Activated CD8-positive, alpha-beta memory T cell treated with anti-CD3 and anti-CD28 coated beads for 48 hours (primary cell): ENCODE measurements around the gene TMC7.

Experiments
- DNase-seq, 3 experiments: peaks; one replicate each; pipeline ENCODE4 v3.0.0-alpha.2; 2020; ENCODE audit warnings: low read depth in 2 of 3, low spot score in 2 of 3

TMC7 gene

DNA sequence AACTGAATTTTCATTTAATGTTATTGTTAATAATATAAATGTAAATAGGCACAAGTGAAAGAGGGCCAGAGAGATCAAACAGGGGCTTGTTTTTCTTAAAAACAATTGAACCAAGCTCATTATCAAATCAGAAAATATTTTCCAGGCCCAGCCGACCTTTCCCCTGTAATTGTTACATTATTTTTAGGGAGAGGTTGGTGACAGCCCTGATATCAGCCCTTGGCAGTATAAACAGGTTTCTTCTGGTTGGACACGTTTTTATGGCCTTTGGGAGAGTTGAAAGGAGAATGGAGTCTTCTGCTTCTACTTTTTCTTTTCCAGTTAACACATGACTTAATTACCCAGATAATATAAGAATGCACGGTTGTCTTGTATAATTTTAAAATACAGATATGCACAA is 43.7 kb downstream of the TMC7 start:
- DNase-seq = no peak

GRCh38 chr16:19029980-19030379 is 46.2 kb downstream of the TMC7 start:
- no peak for DNase-seq

DNA sequence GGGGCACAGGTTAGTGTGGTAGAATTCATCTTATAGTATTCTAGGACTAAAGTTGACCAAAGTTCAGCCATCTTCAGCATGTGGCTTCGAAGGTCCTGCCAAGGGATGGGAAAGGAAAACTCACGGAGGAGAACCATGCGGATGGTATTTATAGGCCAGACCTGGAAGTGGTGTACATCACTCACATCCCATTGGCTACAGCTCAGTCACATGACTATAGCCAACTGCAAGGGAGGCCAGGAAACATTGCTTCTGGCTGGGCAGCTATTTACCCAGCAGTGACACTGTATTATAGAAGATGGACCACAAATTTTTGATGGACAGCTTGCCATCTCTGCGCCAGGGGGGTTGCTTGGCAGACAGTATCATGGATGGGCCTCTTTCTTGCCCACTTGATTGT is 48.0 kb downstream of the TMC7 start:
- DNase-seq = no peak

DNA sequence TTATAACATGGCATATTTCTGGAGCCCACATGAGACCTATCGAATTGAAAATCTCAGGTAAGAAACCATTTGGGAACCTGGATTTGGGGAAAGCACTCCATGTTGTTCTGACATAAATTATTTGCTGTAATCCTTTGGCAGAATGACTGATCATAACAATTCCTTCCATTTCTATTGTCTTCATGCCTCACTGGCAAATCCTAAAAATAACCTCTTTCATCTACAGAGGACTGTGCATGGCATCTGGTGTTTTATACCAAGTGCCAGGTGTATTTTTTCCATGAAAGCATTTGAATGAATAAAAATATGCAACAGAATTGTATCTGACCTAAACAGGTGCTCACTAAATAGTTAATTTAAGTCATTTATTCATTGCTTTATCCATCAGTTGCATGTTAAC is 50.0 kb downstream of the TMC7 start:
- DNase-seq = no peak

DNA sequence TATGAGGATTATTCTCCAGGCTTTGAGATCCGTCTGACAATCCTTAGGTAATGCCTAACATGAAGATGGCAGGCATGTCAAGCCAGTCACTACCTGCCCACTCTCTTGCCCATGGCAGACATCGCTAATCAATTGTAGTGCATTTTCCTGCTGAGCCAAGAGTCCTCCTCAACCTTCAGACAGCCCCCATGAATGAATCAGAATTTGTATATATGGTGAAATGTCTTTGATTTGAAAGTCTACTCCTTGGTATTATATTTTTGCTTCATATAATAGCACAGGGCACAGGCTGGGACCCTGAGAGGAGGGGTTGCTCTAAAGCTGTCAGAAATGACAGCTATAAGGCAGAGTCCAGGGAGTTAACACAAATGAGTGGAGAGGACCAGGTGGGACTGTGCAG is 56.7 kb downstream of the TMC7 start:
- DNase-seq = no peak

DNA sequence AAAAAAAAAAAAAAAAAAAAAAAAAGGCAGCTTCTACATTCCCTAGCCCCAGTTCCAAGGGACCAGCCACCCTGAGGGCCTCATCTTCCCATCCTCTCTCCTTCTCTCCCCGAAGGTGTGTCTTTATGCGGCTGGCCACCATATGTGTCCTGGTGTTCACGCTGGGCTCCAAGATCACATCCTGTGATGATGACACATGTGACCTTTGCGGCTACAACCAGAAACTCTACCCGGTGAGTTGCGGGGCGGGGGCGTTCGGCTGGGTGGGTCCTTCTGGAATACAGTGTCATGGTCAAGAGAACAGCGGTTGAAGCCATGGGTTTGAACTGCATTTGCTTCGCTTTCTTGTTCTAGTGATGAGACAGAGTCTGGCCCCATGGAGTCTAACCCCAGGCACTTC is 61.0 kb downstream of the TMC7 start:
- DNase-seq = no peak

DNA sequence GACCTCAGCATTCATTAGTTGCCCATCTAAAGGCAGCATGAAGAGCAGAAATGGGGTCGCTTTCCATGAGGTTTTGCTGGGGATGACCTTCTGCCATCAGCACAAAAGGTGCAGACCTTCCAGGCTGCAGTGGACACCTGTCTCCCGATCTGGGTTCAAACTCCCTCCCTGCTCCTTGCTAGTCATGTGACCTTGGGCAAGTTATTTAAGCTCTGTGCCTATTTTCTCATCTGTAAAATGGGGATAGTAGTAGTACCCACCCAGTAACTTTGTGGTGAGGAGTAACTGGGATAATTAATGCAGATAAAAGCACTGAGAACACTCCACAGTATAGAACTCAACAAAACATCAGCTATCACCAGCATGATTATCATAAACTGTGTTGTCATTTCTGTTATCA is 62.3 kb downstream of the TMC7 start:
- DNase-seq = no peak

- no peak for DNase-seq
Measured at GRCh38 chr16:19062706-19063105, 79.0 kb downstream of the TMC7 start.

DNA sequence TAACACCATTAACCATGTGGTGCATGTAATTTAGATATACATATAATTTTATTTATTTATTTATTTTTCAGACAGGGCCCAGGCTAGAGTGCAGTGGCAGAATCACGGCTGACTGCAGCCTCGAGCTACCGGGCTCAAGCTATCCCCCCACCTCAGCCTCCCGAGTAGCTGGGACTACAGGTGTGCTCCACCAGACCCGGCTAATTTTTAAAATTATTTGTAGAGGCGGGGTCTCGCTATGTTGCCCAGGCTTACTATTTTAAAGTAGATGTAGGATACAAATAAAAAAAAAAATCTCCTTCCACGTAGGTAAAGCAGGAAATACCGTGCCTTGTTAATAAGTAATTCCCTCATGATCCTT is 83.2 kb downstream of the TMC7 start:
- DNase-seq = no peak

DNA sequence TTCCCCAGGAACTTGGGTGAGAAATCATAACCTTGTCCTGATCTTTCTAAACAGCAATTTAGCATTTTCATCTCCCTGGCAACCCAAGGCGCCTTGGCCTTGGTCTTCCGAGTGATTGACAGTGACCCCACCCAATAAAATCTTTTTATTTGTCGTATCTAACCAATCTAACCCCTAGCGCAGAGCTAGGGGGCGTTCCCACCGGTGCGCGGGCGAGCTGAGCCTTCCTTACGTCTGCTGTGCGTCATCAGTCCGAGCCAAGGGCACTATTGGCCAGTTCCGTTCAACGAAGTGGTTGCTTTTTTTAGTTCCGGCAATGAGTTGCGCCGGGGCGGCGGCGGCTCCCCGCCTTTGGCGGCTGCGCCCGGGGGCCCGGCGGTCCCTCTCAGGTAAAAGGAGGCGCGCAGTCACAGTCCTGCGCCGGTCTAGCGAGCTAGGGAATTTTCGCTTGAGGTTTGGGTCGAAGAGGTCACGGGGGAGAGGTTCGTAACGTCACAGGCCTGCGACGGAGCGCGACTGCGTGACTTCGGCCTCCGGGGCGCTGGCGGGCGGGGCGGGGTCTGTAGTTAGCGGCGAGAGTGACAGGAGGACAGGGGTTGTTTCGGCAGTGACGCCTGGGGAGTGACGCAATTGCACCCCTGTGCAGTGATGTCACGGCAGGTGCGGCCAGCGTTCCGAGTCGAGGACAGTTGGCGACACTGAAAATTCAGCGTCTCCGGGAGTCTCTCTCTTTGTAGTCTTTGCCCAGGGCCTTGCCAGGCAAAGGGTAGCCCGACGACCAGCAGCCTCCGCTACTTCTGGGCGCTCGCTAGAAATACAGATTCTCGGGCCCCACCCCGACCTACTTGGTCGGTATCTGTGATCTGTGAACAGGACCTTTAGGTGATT is 83.9 kb downstream of the TMC7 start, which contains the start of gene COQ7:
Gene COQ7, plus strand, starts transcription at position 266 of the 888 bp plus-strand sequence. Its CDS starts 51 bp downstream, at position 317.
- DNase-seq = peak; percentile 94 to 96 (median 94)

GRCh38 chr16:19068237-19068815 is 84.6 kb downstream of the TMC7 start:
- no peak for DNase-seq

- peak in 1 of 3 experiments; percentile 23 for DNase-seq
Measured at GRCh38 chr16:19071811-19072777, 88.4 kb downstream of the TMC7 start.

DNA sequence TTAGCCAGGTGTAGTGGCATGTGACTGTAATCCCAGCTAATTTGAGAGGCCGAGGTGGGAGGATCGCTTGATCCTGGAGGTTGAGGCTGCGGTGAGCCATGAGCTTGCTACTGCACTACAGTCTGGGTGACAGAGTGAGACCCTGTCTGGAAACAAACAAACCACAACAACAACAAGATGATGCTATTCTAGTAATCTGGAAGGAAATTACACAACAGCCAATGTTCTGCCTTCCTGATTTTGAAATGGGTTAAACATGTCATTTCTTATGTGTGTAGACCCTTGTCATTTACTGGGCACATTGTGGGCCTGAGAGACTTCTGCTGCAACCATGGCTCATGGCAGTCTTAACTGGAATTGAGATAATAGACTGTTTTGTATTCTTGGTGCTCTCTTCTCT is 89.6 kb downstream of the TMC7 start:
- DNase-seq = no peak

GRCh38 chr16:19073863-19074262 is 90.1 kb downstream of the TMC7 start:
- DNase-seq = no peak

DNA sequence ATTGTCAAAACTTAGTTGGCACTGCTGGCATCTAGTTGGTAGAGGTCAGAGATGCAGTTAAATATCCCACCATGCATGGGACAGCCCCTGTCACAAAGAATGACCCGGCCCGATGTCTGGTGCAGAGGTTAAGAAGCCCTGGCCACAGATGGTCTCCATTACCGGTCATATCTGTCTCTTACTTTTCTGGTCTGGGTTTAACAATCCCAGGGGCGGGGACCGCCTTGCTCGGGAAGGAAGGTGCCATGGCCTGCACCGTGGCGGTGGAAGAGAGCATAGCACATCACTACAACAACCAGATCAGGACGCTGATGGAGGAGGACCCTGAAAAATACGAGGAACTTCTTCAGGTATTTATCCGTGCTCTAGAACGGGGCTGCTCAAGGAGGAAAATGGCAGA is 91.8 kb downstream of the TMC7 start:
- DNase-seq = no peak

DNA sequence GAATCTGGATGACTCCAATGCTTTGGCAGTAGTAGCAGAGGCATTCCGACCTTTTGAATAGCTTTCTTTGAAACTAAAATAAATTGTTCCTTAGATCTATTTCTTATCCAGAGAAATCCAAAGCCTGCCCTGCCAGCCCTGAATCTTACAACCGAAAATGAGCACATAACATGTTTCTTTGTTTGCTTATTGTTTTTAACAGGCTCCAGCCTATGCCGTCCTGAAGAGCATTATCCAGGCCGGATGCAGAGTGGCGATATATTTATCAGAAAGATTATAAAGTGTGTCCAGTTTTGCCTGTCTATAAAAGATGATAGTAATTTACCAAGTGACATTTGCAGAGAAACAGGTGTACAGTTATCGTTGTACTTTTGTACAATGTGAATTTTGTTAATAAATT is 94.1 kb downstream of the TMC7 start:
- no peak for DNase-seq

DNA sequence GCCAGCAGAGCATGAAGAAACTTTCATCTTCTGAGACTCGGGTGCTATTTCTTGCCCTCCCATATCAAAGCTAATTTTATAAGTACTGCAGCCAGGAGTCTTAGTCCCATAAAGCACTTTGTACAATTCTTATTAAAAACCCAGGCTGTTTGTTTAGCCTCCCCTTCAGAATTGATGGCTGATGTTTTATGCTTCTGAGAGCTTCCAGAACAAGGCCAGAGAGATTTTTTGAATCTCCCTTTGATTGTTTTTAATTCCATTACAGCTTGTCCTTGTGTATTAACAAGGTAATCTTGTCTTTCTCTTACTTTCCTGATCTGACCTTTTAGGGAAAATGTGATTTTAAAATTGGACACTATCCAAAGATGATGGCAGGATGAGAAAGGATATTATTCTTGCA is 99.9 kb downstream of the TMC7 start:
- DNase-seq = no peak

GRCh38 chr16:19084139-19084538 is 100.4 kb downstream of the TMC7 start:
- DNase-seq = no peak

GRCh38 chr16:19084879-19085278 is 101.1 kb downstream of the TMC7 start:
- no peak for DNase-seq

DNA sequence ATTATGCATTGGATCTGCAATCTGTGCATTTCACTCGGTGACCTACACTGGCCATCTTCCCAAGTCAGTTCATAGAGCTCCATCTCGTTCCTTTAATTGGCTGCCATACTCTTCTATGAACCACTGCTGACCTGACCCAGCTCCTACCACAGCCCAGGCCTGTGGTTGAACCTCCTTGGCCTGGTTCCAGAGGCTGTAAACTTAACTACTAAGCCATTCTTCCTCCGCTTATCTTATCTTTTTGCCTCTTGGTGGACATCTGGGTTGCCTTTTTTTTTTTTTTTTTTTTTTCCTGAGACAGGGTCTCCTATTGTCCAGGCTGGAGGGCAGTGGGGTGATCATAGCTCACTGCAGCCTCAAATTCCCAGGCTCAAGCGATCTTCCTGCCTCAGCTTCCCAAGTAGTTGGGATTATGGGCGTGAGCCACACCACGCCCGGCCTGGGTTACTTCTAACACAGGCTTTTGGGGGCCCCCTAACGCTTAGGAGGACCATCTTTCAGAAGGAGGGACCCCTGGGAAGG is 102.0 kb downstream of the TMC7 start:
- no peak for DNase-seq
